K562 (cell line): ENCODE results near the gene POLR3H. TPM values are rescaled to one million over a fixed set of nuclear protein-coding genes. Genes with fewer than 3 reads are reported as not detected.

ENCODE experiments used
- HMGN3 ChIP-seq: IDR thresholded peaks from 2 replicates; pipeline ENCODE4 v1.6.1; 2011; ENCODE audit warnings: borderline replicate concordance, low read depth, mild to moderate bottlenecking, mixed read lengths, low read length; ENCODE audit not compliant: insufficient read length; ENCODE audit errors: extremely low read depth
- NEUROD1 ChIP-seq: fragments of 150-350 bp; IDR thresholded peaks from 2 replicates; pipeline ENCODE4 v1.6.1; 2014; ENCODE audit warnings: borderline replicate concordance, low read length, low read depth; ENCODE audit not compliant: partially characterized antibody
- TRIM24 ChIP-seq, 2 experiments: fragments of 450-650 bp; IDR thresholded peaks; 2 replicates each; pipeline ENCODE4 v1.6.1; 2016
- TRIM28 ChIP-seq: fragments of 450-650 bp; IDR thresholded peaks from 2 replicates; pipeline ENCODE4 v1.6.1; 2017
- polyA plus RNA-seq, 8 experiments: library from polyadenylated mRNA; depleted of rRNA in 4 of 8; stranded (reverse) in 5 of 8; unstranded in 3 of 8; fragments of >200 nt; fragmentation: Nextera tagmentation in 2 of 8; fragmentation: Illumina TruSeq in 1 of 8; extraction: Ambion mirVana in 2 of 8; extraction: Trizol in 1 of 8; gene quantifications; 2 replicates each; pipeline versions ENCODE4 v1.2.1 to v1.2.3, GENCODE V29; 2011 to 2014; ENCODE audit warnings: inconsistent platforms in 1 of 8, missing spikeins in 1 of 8
- total RNA-seq, 7 experiments: library from RNA; depleted of rRNA in 6 of 7; stranded (reverse); fragments of >200 nt in 6 of 7; fragmentation: Illumina TruSeq in 2 of 7; extraction: Trizol in 2 of 7; gene quantifications; 2 replicates each; pipeline versions ENCODE4 v1.2.1 to v1.2.3, GENCODE V29; 2011 to 2021; ENCODE audit warnings: low replicate concordance in 1 of 7
- TF ChIP-seq, protein P1 (sequence below): fragments of 450-650 bp; conservative IDR thresholded peaks from 2 replicates; pipeline ENCODE4 v1.6.1; 2016; ENCODE audit warnings: missing genetic modification characterization, low read depth, mild to moderate bottlenecking, missing compliant biosample characterization, moderate library complexity
- TF ChIP-seq, protein P2 (sequence below), 3 experiments: IDR thresholded peaks in 2 of 3; conservative IDR thresholded peaks in 1 of 3; 2 replicates each; pipeline ENCODE4 v1.5.1; 2011 to 2012; ENCODE audit warnings: low read length in 3 of 3, mild to moderate bottlenecking in 3 of 3, control low read depth in 2 of 3, improper control_type of control experiment in 1 of 3, inconsistent platforms in 1 of 3, low read depth in 1 of 3, mixed read lengths in 1 of 3, moderate library complexity in 1 of 3; ENCODE audit not compliant: insufficient read depth in 2 of 3
- TF ChIP-seq, protein P3 (sequence below): IDR thresholded peaks from 2 replicates; pipeline ENCODE4 v1.6.1; 2011; ENCODE audit warnings: borderline replicate concordance, low read depth, mild to moderate bottlenecking, moderate library complexity, low read length; ENCODE audit not compliant: insufficient read depth, poor library complexity, severe bottlenecking
- TF ChIP-seq, protein P4 (sequence below): fragments of 450-650 bp; IDR thresholded peaks from 2 replicates; pipeline ENCODE4 v1.6.1; 2016; ENCODE audit warnings: low read depth

The POLR3H gene
- total and polyA plus RNA-seq, 9 of the 15 experiments (the other 6 are each of a cell fraction or from before 2014, with no cell fraction given): 5.3 to 48.4 (median 22.2) TPM

DNA sequence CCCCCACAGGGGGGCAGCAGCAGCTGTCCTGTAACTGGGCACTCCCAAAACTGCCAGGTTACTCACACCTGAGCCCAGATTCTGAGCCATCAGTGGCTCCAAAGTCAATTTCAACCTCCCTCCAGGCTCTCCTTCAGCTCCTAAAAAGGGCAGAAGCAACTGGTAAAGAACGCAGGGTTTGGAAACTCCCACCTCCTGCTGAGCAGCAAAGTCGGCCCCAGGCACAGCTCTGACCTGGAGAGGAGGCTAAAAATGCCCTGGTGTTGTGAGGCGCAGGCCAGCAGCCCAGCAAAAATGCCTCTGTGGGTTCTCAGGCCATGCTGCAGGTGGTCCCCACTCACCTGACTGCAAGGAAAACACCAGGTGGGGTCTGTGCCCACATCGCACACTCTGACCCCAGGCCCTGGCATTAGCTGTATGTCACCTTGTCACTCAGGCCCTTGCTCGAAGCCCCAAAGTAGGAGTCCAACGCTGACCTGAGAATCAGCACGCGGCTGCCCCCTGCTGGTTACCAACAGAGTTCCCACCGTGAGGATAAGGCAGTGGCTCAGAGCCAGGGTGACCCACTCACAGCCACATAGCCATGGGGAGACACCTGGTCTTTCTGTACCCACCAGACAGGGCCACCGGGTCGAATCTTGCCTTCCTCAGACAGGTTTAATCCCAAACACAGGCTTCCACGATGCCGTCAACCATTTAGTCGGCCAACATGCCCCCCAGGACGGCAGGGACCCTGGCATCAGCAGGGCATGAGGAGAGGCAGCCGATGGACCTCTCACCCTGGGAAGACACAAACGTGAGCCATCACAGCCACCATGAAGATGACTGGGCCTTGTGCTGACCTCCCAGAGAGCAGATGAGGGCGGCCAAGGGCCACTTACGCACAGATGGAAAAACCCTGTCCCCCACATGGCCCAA lies 11.1 kb downstream of the POLR3H start (continued):
- TF ChIP-seq, protein P1, sequence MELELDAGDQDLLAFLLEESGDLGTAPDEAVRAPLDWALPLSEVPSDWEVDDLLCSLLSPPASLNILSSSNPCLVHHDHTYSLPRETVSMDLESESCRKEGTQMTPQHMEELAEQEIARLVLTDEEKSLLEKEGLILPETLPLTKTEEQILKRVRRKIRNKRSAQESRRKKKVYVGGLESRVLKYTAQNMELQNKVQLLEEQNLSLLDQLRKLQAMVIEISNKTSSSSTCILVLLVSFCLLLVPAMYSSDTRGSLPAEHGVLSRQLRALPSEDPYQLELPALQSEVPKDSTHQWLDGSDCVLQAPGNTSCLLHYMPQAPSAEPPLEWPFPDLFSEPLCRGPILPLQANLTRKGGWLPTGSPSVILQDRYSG (tag): no peak
- TF ChIP-seq NEUROD1: no peak
- TF ChIP-seq, protein P2, sequence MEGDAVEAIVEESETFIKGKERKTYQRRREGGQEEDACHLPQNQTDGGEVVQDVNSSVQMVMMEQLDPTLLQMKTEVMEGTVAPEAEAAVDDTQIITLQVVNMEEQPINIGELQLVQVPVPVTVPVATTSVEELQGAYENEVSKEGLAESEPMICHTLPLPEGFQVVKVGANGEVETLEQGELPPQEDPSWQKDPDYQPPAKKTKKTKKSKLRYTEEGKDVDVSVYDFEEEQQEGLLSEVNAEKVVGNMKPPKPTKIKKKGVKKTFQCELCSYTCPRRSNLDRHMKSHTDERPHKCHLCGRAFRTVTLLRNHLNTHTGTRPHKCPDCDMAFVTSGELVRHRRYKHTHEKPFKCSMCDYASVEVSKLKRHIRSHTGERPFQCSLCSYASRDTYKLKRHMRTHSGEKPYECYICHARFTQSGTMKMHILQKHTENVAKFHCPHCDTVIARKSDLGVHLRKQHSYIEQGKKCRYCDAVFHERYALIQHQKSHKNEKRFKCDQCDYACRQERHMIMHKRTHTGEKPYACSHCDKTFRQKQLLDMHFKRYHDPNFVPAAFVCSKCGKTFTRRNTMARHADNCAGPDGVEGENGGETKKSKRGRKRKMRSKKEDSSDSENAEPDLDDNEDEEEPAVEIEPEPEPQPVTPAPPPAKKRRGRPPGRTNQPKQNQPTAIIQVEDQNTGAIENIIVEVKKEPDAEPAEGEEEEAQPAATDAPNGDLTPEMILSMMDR (IDR thresholded peaks at IDR 0.05 in 2 of 3, conservative IDR thresholded peaks at IDR 0.05 in 1 of 3; ENCODE audit: insufficient read depth in 2 of 3, low read depth in 1 of 3, low read length in 3 of 3): peak; percentile 74 to 81 (median 78)
- TF ChIP-seq, protein P3, sequence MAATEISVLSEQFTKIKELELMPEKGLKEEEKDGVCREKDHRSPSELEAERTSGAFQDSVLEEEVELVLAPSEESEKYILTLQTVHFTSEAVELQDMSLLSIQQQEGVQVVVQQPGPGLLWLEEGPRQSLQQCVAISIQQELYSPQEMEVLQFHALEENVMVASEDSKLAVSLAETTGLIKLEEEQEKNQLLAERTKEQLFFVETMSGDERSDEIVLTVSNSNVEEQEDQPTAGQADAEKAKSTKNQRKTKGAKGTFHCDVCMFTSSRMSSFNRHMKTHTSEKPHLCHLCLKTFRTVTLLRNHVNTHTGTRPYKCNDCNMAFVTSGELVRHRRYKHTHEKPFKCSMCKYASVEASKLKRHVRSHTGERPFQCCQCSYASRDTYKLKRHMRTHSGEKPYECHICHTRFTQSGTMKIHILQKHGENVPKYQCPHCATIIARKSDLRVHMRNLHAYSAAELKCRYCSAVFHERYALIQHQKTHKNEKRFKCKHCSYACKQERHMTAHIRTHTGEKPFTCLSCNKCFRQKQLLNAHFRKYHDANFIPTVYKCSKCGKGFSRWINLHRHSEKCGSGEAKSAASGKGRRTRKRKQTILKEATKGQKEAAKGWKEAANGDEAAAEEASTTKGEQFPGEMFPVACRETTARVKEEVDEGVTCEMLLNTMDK: peak; percentile 45
- no peak for TF ChIP-seq TRIM24 (IDR thresholded peaks at IDR 0.05)
- no peak for TF ChIP-seq HMGN3
- TF ChIP-seq TRIM28: no peak
- TF ChIP-seq, protein P4, sequence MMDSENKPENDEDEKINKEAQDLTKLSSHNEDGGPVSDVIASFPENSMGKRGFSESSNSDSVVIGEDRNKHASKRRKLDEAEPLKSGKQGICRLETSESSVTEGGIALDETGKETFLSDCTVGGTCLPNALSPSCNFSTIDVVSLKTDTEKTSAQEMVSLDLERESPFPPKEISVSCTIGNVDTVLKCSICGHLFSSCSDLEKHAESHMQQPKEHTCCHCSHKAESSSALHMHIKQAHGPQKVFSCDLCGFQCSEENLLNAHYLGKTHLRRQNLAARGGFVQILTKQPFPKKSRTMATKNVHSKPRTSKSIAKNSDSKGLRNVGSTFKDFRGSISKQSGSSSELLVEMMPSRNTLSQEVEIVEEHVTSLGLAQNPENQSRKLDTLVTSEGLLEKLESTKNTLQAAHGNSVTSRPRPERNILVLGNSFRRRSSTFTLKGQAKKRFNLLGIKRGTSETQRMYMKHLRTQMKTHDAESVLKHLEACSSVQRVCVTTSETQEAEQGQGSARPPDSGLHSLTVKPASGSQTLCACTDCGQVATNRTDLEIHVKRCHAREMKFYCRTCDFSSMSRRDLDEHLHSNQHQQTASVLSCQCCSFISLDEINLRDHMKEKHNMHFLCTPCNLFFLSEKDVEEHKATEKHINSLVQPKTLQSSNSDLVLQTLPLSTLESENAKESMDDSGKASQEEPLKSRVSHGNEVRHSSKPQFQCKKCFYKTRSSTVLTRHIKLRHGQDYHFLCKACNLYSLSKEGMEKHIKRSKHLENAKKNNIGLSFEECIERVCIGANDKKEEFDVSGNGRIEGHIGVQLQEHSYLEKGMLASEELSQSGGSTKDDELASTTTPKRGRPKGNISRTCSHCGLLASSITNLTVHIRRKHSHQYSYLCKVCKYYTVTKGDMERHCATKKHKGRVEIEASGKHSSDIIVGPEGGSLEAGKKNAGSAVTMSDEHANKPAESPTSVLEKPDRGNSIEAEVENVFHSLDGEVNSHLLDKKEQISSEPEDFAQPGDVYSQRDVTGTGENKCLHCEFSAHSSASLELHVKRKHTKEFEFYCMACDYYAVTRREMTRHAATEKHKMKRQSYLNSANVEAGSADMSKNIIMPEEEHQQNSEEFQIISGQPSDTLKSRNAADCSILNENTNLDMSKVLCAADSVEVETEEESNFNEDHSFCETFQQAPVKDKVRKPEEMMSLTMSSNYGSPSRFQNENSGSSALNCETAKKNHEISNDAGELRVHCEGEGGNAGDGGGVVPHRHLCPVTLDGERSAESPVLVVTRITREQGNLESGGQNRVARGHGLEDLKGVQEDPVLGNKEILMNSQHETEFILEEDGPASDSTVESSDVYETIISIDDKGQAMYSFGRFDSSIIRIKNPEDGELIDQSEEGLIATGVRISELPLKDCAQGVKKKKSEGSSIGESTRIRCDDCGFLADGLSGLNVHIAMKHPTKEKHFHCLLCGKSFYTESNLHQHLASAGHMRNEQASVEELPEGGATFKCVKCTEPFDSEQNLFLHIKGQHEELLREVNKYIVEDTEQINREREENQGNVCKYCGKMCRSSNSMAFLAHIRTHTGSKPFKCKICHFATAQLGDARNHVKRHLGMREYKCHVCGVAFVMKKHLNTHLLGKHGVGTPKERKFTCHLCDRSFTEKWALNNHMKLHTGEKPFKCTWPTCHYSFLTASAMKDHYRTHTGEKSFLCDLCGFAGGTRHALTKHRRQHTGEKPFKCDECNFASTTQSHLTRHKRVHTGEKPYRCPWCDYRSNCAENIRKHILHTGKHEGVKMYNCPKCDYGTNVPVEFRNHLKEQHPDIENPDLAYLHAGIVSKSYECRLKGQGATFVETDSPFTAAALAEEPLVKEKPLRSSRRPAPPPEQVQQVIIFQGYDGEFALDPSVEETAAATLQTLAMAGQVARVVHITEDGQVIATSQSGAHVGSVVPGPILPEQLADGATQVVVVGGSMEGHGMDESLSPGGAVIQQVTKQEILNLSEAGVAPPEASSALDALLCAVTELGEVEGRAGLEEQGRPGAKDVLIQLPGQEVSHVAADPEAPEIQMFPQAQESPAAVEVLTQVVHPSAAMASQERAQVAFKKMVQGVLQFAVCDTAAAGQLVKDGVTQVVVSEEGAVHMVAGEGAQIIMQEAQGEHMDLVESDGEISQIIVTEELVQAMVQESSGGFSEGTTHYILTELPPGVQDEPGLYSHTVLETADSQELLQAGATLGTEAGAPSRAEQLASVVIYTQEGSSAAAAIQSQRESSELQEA: no peak
